Right renal cortex interstitium (tissue), 3 donors: ENCODE results near the gene ERFL. TPM values are rescaled to one million over a fixed set of nuclear protein-coding genes. Genes with fewer than 3 reads are reported as not detected.
"Not testable (repeated sequence)": the region's sequence is repeated elsewhere in the genome, so short reads cannot be mapped to it uniquely, and the experiment has no call there.

Experiments used
- DNase-seq, 3 donors: peaks; one replicate each; pipeline ENCODE4 v3.0.0-alpha.2; 2013; ENCODE audit warnings: low read depth in 3 of 3, low spot score in 2 of 3
- polyA plus RNA-seq, 3 donors: library from polyadenylated mRNA; unstranded; fragments of 120-200 nt; gene quantifications; one replicate each; pipeline ENCODE4 v1.2.1, GENCODE V29; 2013; ENCODE audit not compliant: insufficient read length in 3 of 3

The ERFL gene
- polyA plus RNA-seq, 3 donors: 0.06 to 0.07 (median 0.06) TPM

- no peak for DNase-seq
Measured at GRCh38 chr19:41879670-41880328, 48.5 kb downstream of the ERFL start.

- DNase-seq: no peak
Measured at GRCh38 chr19:41879080-41879479, 49.2 kb downstream of the ERFL start.

GRCh38 chr19:41877916-41878905, 50.0 kb downstream of the ERFL start:
- no peak for DNase-seq

- no peak for DNase-seq
Measured at GRCh38 chr19:41876847-41877832, 51.1 kb downstream of the ERFL start, which contains the start of gene CD79A. CD79A (plus strand) TSS chr19:41877279; CDS start chr19:41877305, 26 bp downstream.

- DNase-seq: not testable (repeated sequence)
Measured at GRCh38 chr19:41875973-41876372, 52.3 kb downstream of the ERFL start.

- DNase-seq: no peak
Measured at GRCh38 chr19:41872775-41873647, 55.2 kb downstream of the ERFL start.

- DNase-seq: no peak
Measured at GRCh38 chr19:41872384-41872774, 55.9 kb downstream of the ERFL start.

- DNase-seq: no peak
Measured at GRCh38 chr19:41871573-41872383, 56.5 kb downstream of the ERFL start.

- no peak for DNase-seq
Measured at GRCh38 chr19:41870401-41870873, 57.8 kb downstream of the ERFL start.

GRCh38 chr19:41869374-41869955, 58.8 kb downstream of the ERFL start:
- no peak for DNase-seq

GRCh38 chr19:41868989-41869300, 59.3 kb downstream of the ERFL start:
- DNase-seq: no peak

GRCh38 chr19:41868120-41868988, 59.9 kb downstream of the ERFL start:
- DNase-seq: no peak

- no peak for DNase-seq
Measured at GRCh38 chr19:41866284-41866683, 62.0 kb downstream of the ERFL start.

GRCh38 chr19:41864374-41864773, 63.9 kb downstream of the ERFL start:
- no peak for DNase-seq

GRCh38 chr19:41863209-41863931, 64.9 kb downstream of the ERFL start:
- DNase-seq: no peak

GRCh38 chr19:41862445-41862986, 65.7 kb downstream of the ERFL start:
- no peak for DNase-seq
